GM12864 (cell line): Measurements from ENCODE around the gene CFAP299.

ENCODE experiments used
- DNase-seq: peaks from one replicate; pipeline ENCODE4 v3.0.0-alpha.2; 2011; ENCODE audit warnings: low read depth
- H3K4me3 ChIP-seq: 2 replicates; pipeline ENCODE4 v1.5.1; 2011; ENCODE audit warnings: mild to moderate bottlenecking, low read depth, low read length, control low read depth
- TF ChIP-seq, protein P1 (sequence below): IDR thresholded peaks from 2 replicates; pipeline ENCODE4 v1.5.1; 2011; ENCODE audit warnings: low read depth, mild to moderate bottlenecking, moderate library complexity, low read length, control low read depth, inconsistent platforms; ENCODE audit errors: missing control alignments

Gene CFAP299

DNA sequence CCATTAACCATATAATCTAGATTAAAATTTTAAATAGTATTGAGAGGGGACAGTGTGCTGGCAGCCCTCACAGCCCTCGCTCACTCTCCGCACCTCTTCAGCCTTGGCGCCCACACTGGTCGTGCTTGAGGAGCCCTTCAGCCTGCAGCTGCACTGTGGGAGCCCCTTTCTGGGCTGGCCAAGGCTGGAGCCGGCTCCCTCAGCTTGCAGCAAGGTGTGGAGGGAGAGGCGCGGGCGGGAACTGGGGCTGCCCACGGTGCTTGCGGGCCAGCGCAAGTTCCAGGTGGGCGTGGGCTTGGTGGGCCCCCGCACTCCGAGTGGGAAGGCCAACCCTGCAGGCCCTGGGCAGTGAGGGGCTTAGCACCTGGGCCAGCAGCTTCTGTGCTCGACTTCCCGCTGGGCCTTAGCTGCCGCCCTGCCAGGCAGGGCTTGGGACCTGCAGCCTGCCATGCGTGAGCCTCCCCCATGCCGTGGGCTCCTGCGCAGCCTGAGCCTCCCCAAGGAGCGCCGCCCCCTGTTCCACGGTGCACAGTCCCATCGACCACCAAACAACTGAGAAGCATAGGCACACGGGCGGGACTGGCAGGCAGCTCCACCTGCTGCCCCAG lies 32.8 kb upstream of the CFAP299 start:
- no peak overlapping the region for H3K4me3 ChIP-seq
- TF ChIP-seq, protein P1, sequence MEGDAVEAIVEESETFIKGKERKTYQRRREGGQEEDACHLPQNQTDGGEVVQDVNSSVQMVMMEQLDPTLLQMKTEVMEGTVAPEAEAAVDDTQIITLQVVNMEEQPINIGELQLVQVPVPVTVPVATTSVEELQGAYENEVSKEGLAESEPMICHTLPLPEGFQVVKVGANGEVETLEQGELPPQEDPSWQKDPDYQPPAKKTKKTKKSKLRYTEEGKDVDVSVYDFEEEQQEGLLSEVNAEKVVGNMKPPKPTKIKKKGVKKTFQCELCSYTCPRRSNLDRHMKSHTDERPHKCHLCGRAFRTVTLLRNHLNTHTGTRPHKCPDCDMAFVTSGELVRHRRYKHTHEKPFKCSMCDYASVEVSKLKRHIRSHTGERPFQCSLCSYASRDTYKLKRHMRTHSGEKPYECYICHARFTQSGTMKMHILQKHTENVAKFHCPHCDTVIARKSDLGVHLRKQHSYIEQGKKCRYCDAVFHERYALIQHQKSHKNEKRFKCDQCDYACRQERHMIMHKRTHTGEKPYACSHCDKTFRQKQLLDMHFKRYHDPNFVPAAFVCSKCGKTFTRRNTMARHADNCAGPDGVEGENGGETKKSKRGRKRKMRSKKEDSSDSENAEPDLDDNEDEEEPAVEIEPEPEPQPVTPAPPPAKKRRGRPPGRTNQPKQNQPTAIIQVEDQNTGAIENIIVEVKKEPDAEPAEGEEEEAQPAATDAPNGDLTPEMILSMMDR = no peak
- no peak for DNase-seq

DNA sequence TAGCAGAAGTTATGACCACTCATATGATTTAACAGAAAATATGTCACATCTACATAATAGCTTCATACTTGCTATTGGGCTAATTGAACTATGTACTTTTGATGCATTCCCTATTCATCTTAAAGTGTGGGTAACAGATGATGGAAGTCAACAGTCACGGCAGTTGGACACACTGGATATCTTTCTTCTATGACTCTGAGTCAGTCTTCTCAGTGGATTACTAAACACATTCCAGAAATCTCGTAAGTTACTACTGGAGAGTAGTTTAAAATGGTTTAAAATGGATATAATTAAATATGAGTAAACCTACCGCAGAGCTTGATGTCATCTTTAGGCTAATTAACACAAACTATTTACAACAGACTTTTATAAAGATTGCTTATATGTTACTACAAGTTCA lies 30.1 kb upstream of the CFAP299 start:
- no peak overlapping the region for H3K4me3 ChIP-seq
- no peak for DNase-seq
- TF ChIP-seq, protein P1 = no peak

DNA sequence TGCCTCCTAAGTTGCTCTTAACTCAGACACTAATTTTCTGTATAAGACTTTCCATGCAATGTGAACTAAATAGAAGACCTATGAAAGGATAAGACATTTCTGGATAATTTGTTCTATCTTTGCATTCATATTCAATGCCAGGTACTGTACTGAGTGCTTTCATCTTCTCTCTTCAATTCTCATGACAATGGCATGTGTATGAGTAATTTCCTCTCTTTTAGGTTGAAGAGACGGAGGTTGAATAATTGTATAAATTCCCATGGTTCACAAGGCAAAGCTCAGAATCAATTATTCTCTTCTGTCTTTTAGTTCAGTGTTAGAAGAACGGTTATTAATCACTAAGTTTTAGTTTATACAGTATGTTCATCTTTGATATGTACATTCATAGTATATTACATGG lies 29.3 kb upstream of the CFAP299 start:
- no peak overlapping the region for H3K4me3 ChIP-seq
- TF ChIP-seq, protein P1 = no peak
- DNase-seq = no peak

DNA sequence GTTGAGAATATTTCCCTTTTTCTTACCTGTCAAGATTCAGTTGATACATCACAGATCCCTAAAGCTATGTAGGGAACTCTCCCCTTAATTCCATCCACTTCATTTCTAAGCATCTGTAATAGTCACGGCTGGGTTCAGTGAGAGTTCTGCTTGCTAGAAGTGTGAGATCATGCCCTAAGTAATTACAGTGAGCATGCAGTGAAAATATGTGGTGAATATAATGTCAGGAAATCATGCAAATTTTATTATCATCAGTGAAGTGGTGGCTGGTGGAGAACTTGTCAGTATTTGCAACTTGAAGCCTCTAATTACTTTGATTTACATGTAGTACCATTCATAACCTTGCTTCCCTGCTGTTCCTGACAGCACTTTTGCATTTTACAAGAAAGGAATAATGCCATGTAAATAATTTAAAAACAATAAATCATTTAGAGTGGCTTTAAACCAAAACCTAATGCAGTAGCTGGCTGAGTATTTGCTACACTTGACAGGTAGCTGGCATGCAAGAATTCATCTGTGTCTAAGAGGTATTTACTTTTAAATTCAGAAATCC lies 28.3 kb upstream of the CFAP299 start:
- TF ChIP-seq, protein P1 = no peak
- DNase-seq = no peak
- no peak overlapping the region for H3K4me3 ChIP-seq

DNA sequence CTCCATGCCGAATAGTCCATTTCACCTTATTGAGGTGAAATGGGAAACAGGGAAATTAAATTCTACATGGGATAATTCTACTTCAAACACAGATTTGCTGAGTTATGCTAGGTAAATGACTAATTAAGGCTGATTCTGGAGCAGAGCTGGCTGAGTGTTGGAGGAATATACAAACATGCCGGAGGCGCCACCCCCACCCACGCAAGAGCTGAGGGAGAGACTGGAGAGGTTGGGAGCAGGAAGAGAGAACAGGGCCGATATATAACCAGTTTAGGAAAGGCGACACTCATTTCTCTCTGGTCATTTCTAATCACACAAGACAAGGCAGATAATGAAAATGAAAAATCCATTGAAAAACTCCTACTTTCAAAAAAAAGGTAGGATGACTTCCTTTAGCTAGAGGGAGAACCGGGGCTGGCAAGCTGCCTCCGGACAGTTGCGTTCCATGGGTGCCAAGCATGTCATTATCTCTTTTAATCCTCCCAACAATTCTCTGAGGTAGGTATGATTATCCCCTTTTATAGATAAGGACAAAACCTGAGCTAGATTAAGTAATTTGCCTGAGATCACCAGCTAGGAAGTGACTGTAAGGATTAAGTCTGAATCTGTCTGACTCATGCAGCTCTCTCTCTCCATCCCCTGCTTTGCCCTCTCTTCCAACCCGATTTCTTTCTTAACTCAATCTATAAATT lies 27.6 kb upstream of the CFAP299 start:
- DNase-seq = no peak
- no peak overlapping the region for H3K4me3 ChIP-seq
- TF ChIP-seq, protein P1 = no peak

DNA sequence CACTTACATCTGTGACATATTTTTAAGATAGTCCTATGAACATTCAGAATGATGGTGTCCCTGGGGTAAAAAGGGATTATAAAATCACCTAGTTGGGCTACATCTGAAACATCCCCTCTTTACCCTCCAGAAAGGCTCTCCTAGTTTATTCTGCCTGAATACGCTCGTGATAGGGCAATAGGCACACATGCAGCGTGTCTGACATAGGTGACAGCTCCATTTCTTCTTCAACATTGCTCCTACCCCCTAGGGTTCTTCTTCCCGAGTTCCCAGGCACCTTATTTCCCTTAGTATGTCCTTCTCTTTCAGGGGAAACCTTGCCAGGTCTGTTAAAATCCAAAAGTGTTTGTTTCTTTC lies 27.1 kb upstream of the CFAP299 start:
- TF ChIP-seq, protein P1 = no peak
- DNase-seq = no peak
- H3K4me3 ChIP-seq = no peak overlapping the region
